Liver (tissue), 9 donors: ENCODE measurements around the gene COX17. TPM values are rescaled to one million over a fixed set of nuclear protein-coding genes. Genes with fewer than 3 reads are reported as not detected.

ENCODE experiments used
- DNase-seq: peaks from one replicate; pipeline ENCODE4 v3.0.0-alpha.2; 2017; ENCODE audit warnings: low spot score
- H3K27ac ChIP-seq, 2 donors: one replicate each; pipeline ENCODE4 v1.7.0; 2013; ENCODE audit warnings: inconsistent platforms in 2 of 2, low read length in 2 of 2, control low read depth in 1 of 2, low read depth in 1 of 2, mild to moderate bottlenecking in 1 of 2
- H3K27me3 ChIP-seq, 4 donors: one replicate each; pipeline versions ENCODE4 v1.6.1 to v1.7.0; 2013; ENCODE audit warnings: low read length in 3 of 4, inconsistent platforms in 1 of 4, mild to moderate bottlenecking in 1 of 4, moderate library complexity in 1 of 4; ENCODE audit not compliant: control insufficient read depth in 4 of 4, insufficient read depth in 4 of 4
- H3K36me3 ChIP-seq, 4 donors: one replicate each; pipeline versions ENCODE4 v1.6.1 to v1.7.0; 2013; ENCODE audit warnings: low read length in 3 of 4, mild to moderate bottlenecking in 3 of 4, low read depth in 1 of 4, moderate library complexity in 1 of 4; ENCODE audit not compliant: control insufficient read depth in 4 of 4, insufficient read depth in 3 of 4
- H3K4me1 ChIP-seq, 4 donors: one replicate each; pipeline versions ENCODE4 v1.6.1 to v1.7.0; 2013; ENCODE audit warnings: low read length in 3 of 4, mild to moderate bottlenecking in 3 of 4, moderate library complexity in 1 of 4; ENCODE audit not compliant: control insufficient read depth in 4 of 4, insufficient read depth in 4 of 4
- H3K4me3 ChIP-seq, 3 donors: one replicate each; pipeline versions ENCODE4 v1.6.1 to v1.7.0; 2013; ENCODE audit warnings: low read length in 3 of 3, control low read depth in 1 of 3, low read depth in 1 of 3, mild to moderate bottlenecking in 1 of 3
- H3K9ac ChIP-seq, 2 donors: one replicate each; pipeline ENCODE4 v1.7.0; 2013; ENCODE audit warnings: low read length in 2 of 2, mild to moderate bottlenecking in 2 of 2, moderate library complexity in 2 of 2, control low read depth in 1 of 2, low read depth in 1 of 2
- H3K9me3 ChIP-seq, 4 donors: one replicate each; pipeline versions ENCODE4 v1.6.1 to v1.7.0; 2013; ENCODE audit warnings: low read length in 3 of 4; ENCODE audit not compliant: control insufficient read depth in 4 of 4
- FOXA1 ChIP-seq: IDR thresholded peaks from 2 replicates; pipeline ENCODE4 v1.6.1; 2016; ENCODE audit warnings: antibody characterized with exemption
- GABPA ChIP-seq, 2 donors: IDR thresholded peaks in 1 of 2; conservative IDR thresholded peaks in 1 of 2; 2 replicates each; pipeline ENCODE4 v1.6.1; 2016; ENCODE audit warnings: antibody characterized with exemption in 2 of 2, mild to moderate bottlenecking in 1 of 2, moderate library complexity in 1 of 2
- HNF4A ChIP-seq, 2 donors: conservative IDR thresholded peaks; 2 replicates each; pipeline ENCODE4 v1.6.1; 2016; ENCODE audit warnings: antibody characterized with exemption in 2 of 2, mild to moderate bottlenecking in 2 of 2
- HNF4G ChIP-seq: IDR thresholded peaks from 2 replicates; pipeline ENCODE4 v1.6.1; 2016; ENCODE audit warnings: antibody characterized with exemption
- NR2F2 ChIP-seq: IDR thresholded peaks from 2 replicates; pipeline ENCODE4 v1.6.1; 2016; ENCODE audit warnings: antibody characterized with exemption
- RAD21 ChIP-seq, 2 donors: IDR thresholded peaks; 2 replicates each; pipeline ENCODE4 v1.6.1; 2016; ENCODE audit warnings: antibody characterized with exemption in 2 of 2, mild to moderate bottlenecking in 2 of 2
- RXRA ChIP-seq, 2 donors: IDR thresholded peaks; 2 replicates each; pipeline ENCODE4 v1.6.1; 2017 to 2018; ENCODE audit warnings: antibody characterized with exemption in 2 of 2, mild to moderate bottlenecking in 1 of 2
- TAF1 ChIP-seq: conservative IDR thresholded peaks from 2 replicates; pipeline ENCODE4 v1.6.1; 2016; ENCODE audit warnings: antibody characterized with exemption, mild to moderate bottlenecking
- WGBS: extraction: QIAGEN DNeasy Blood & Tissue Kit; methylation state at CpG from one replicate; pipeline ENCODE4 v1.1.7; 2013; 5-methylcytosine and 5-hydroxymethylcytosine counted together
- polyA plus RNA-seq, 2 donors: library from polyadenylated mRNA; stranded (reverse) in 1 of 2; unstranded in 1 of 2; fragments of 200-250 nt in 1 of 2; fragments of >200 nt in 1 of 2; fragmentation: Nextera tagmentation in 1 of 2; extraction: Ambion mirVana in 1 of 2; gene quantifications; one replicate each; pipeline versions ENCODE4 v1.2.1 to v1.2.3, GENCODE V29; 2013 to 2015
- total RNA-seq, 2 donors: library from RNA; depleted of rRNA; stranded (reverse); fragments of >200 nt; gene quantifications; one replicate each; pipeline ENCODE4 v1.2.3, GENCODE V29; 2014
- TF ChIP-seq, protein P1 (sequence below): IDR thresholded peaks from 2 replicates; pipeline ENCODE4 v1.6.1; 2016; ENCODE audit warnings: antibody characterized with exemption
- TF ChIP-seq, protein P2 (sequence below): IDR thresholded peaks from 2 replicates; pipeline ENCODE4 v1.6.1; 2016; ENCODE audit warnings: antibody characterized with exemption
- TF ChIP-seq, protein P3 (sequence below): IDR thresholded peaks from 2 replicates; pipeline ENCODE4 v1.6.1; 2016; ENCODE audit warnings: antibody characterized with exemption
- TF ChIP-seq, protein P4 (sequence below): IDR thresholded peaks from 2 replicates; pipeline ENCODE4 v1.6.1; 2016; ENCODE audit warnings: antibody characterized with exemption, mild to moderate bottlenecking
- donor health status: healthy.
- donor health status: healthy.
- donor health status: healthy.
- donor health status: healthy.
- donor health status: healthy.

COX17 gene
- total and polyA plus RNA-seq, 4 donors: 10.3 to 164 (median 49.0) TPM

DNA sequence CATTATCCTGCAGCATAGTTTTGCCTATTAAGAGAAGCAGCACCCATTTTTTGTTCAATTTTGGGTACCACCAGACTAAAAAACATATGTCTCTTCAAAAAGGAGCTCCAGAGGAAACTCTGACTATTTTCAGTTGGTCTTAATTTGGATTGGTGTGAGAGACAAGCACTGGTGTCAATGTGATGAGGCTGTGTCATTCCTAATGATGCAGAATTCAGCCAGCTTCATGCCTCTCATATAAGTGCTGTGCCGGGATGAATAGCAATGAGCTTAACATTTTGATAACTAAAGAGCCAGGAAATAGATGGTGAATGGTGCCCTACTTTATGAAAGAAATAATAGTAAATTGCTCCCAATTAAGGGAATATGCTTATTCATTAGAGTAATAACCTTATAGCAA is 32.7 kb downstream of the COX17 start:
- no peak for DNase-seq
- TF ChIP-seq HNF4G: no peak
- no peaks in the 10 kb centered on the region for H3K9me3 ChIP-seq
- H3K27ac ChIP-seq: no peak overlapping the region
- H3K4me3 ChIP-seq: no peak overlapping the region
- WGBS: 94% methylated on average over 1 of the region's 1 CpG
- H3K9ac ChIP-seq: no peak overlapping the region
- no peaks in the 10 kb centered on the region for H3K27me3 ChIP-seq
- peaks cover 0 to 3% (median 0%) of the 10 kb centered on the region in 4 donors for H3K36me3 ChIP-seq
- H3K4me1 ChIP-seq: peaks cover 0 to 7% (median 1%) of the 10 kb centered on the region in 4 donors

DNA sequence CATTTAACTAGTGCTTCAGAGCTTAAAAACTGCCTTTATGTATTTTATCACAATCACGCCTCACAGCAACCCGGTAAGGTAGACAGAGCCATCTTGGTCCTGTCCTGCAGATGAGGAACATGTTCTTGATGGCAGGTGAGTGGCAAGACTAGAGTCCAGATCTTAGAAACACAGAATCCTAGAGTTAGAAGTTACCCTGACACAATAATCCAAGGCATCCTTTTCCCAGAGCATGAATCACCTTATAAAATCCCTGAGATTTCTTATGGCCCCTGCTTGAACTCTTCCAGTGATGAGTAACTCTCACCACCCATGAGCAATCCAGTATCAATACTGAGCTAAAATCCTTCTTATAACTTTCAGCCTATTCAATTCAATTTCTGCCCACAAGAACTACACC is 33.7 kb downstream of the COX17 start:
- H3K27me3 ChIP-seq: no peaks in the 10 kb centered on the region
- no peak overlapping the region for H3K4me3 ChIP-seq
- WGBS: 97% methylated on average over 2 of the region's 2 CpGs
- H3K4me1 ChIP-seq: peaks cover 0 to 7% (median 1%) of the 10 kb centered on the region in 4 donors
- no peak overlapping the region for H3K9ac ChIP-seq
- H3K36me3 ChIP-seq: peaks cover 0 to 3% (median 0%) of the 10 kb centered on the region in 4 donors
- no peak for DNase-seq
- TF ChIP-seq, protein P1, sequence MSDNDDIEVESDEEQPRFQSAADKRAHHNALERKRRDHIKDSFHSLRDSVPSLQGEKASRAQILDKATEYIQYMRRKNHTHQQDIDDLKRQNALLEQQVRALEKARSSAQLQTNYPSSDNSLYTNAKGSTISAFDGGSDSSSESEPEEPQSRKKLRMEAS: no peak
- TF ChIP-seq HNF4A (conservative IDR thresholded peaks at IDR 0.05) (no peak), FOXA1 (no peak), NR2F2 (no peak)
- TF ChIP-seq, protein P2, sequence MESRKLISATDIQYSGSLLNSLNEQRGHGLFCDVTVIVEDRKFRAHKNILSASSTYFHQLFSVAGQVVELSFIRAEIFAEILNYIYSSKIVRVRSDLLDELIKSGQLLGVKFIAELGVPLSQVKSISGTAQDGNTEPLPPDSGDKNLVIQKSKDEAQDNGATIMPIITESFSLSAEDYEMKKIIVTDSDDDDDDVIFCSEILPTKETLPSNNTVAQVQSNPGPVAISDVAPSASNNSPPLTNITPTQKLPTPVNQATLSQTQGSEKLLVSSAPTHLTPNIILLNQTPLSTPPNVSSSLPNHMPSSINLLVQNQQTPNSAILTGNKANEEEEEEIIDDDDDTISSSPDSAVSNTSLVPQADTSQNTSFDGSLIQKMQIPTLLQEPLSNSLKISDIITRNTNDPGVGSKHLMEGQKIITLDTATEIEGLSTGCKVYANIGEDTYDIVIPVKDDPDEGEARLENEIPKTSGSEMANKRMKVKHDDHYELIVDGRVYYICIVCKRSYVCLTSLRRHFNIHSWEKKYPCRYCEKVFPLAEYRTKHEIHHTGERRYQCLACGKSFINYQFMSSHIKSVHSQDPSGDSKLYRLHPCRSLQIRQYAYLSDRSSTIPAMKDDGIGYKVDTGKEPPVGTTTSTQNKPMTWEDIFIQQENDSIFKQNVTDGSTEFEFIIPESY: no peak
- TF ChIP-seq, protein P3, sequence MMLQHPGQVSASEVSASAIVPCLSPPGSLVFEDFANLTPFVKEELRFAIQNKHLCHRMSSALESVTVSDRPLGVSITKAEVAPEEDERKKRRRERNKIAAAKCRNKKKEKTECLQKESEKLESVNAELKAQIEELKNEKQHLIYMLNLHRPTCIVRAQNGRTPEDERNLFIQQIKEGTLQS: no peak
- TF ChIP-seq, protein P4, sequence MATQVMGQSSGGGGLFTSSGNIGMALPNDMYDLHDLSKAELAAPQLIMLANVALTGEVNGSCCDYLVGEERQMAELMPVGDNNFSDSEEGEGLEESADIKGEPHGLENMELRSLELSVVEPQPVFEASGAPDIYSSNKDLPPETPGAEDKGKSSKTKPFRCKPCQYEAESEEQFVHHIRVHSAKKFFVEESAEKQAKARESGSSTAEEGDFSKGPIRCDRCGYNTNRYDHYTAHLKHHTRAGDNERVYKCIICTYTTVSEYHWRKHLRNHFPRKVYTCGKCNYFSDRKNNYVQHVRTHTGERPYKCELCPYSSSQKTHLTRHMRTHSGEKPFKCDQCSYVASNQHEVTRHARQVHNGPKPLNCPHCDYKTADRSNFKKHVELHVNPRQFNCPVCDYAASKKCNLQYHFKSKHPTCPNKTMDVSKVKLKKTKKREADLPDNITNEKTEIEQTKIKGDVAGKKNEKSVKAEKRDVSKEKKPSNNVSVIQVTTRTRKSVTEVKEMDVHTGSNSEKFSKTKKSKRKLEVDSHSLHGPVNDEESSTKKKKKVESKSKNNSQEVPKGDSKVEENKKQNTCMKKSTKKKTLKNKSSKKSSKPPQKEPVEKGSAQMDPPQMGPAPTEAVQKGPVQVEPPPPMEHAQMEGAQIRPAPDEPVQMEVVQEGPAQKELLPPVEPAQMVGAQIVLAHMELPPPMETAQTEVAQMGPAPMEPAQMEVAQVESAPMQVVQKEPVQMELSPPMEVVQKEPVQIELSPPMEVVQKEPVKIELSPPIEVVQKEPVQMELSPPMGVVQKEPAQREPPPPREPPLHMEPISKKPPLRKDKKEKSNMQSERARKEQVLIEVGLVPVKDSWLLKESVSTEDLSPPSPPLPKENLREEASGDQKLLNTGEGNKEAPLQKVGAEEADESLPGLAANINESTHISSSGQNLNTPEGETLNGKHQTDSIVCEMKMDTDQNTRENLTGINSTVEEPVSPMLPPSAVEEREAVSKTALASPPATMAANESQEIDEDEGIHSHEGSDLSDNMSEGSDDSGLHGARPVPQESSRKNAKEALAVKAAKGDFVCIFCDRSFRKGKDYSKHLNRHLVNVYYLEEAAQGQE: no peak
- H3K9me3 ChIP-seq: no peaks in the 10 kb centered on the region
- no peak overlapping the region for H3K27ac ChIP-seq

DNA sequence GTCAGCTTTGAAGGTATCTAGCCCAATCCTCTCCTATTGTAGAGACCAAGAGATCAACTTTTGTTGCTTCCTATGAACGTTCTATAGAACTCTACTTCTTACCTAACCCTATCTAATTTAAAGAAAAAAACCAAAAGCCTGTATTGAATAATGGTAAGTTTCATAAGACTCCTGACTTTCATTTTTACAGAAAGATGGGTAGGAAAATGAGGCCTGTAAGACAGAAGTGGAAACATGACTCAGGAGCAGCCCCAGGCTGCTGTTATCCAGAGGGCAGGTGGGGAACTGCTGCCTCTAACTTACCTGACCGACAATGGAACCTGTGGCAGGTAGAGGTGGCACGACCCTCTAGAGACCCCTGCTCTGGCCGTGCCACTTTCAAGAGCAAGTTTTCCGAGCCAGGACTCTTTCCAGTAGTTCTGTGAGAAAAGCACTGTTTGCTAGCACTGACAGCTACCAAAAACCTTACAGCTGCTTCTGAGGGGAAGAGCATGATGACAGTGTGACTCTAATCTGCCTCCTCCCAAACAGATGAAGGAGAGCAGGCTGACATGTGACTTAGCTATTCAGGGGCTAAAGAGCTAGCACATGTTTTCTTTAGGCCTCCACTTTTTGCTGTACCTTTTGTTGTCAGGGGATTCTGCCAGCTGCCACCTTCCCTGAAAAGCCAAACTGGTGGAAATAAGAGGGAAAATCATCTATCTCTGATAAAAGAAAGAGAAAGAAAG is 34.3 kb downstream of the COX17 start:
- TF ChIP-seq GABPA (IDR thresholded peaks at IDR 0.05 in 1 of 2, conservative IDR thresholded peaks at IDR 0.05 in 1 of 2) (no peak), FOXA1 (no peak), RAD21 (IDR thresholded peaks at IDR 0.05) (no peak), NR2F2 (no peak), RXRA (IDR thresholded peaks at IDR 0.05) (no peak), TAF1 (no peak)
- TF ChIP-seq, protein P3: no peak
- TF ChIP-seq, protein P4: no peak
- Histone ChIP-seq H3K9me3 (no peaks in the 10 kb centered on the region), H3K4me3 (no peak overlapping the region), H3K27ac (no peak overlapping the region), H3K9ac (no peak overlapping the region), H3K4me1 (peaks cover 0 to 7% (median 1%) of the 10 kb centered on the region in 4 donors), H3K36me3 (peaks cover 0 to 3% (median 0%) of the 10 kb centered on the region in 4 donors), H3K27me3 (no peaks in the 10 kb centered on the region)
- no peak for DNase-seq
- WGBS: 87% methylated on average over 5 of the region's 5 CpGs
